Natural killer cell treated with Interleukin-12 subunit alpha and Interleukin-12 subunit beta and Interleukin-15 and Interleukin-18, amount 100 ng/mL, for 72 hours (primary cell): Measurements from ENCODE around the gene PPARD. TPM values are rescaled to one million over a fixed set of nuclear protein-coding genes. Genes with fewer than 3 reads are reported as not detected.

ENCODE experiments used
- ATAC-seq, 2 donors: fragments of 150-1000 bp; cut with Tn5 transposase in 1 of 2; sonication (Bioruptor Pico), chemical (Tn5 transposase) in 1 of 2; 2 replicates each; pipeline ENCODE4 v1.10.0; 2021
- DNase-seq: peaks from one replicate; pipeline ENCODE4 v3.0.0; 2022; ENCODE audit warnings: low spot score
- H3K27ac Mint-ChIP-seq, 2 donors: 1 replicate in 1 of 2; 2 replicates in 1 of 2; pipeline ENCODE4 v1.8.0; 2022; ENCODE audit warnings: mixed read lengths in 2 of 2, mild to moderate bottlenecking in 1 of 2, moderate library complexity in 1 of 2
- H3K27me3 Mint-ChIP-seq, 2 donors: 1 replicate in 1 of 2; 2 replicates in 1 of 2; pipeline ENCODE4 v1.8.0; 2022; ENCODE audit warnings: mixed read lengths in 2 of 2
- H3K36me3 Mint-ChIP-seq: one replicate; pipeline ENCODE4 v1.8.0; 2022; ENCODE audit warnings: mixed read lengths
- H3K4me1 Mint-ChIP-seq, 2 donors: 1 replicate in 1 of 2; 2 replicates in 1 of 2; pipeline ENCODE4 v1.8.0; 2022; ENCODE audit warnings: low read depth in 2 of 2, mixed read lengths in 2 of 2, mild to moderate bottlenecking in 1 of 2
- H3K4me3 Mint-ChIP-seq: one replicate; pipeline ENCODE4 v1.8.0; 2022; ENCODE audit warnings: mixed read lengths
- H3K9me3 Mint-ChIP-seq: 2 replicates; pipeline ENCODE4 v1.8.0; 2022; ENCODE audit warnings: mixed read lengths
- total RNA-seq, 2 donors: library from RNA; stranded (reverse); gene quantifications; one replicate each; pipeline ENCODE4 v1.2.3, GENCODE V29; 2022

Gene PPARD
- 10 to 100 TPM; 19.6 to 19.9 TPM for total RNA-seq

- no peaks in the 10 kb centered on the region for H3K9me3 Mint-ChIP-seq
- H3K27me3 Mint-ChIP-seq: no peaks in the 10 kb centered on the region
- peak within 1 kb of the TSS; percentile 57 to 85 for H3K27ac Mint-ChIP-seq
- H3K4me3 Mint-ChIP-seq: peak within 1 kb of the TSS; percentile 92
- peaks cover 28 to 37% of the 10 kb centered on the region in 2 donors for H3K4me1 Mint-ChIP-seq
- peak; percentile 98 for DNase-seq
- H3K36me3 Mint-ChIP-seq: no peaks in the 10 kb centered on the region
- peak; percentile 100 for ATAC-seq
Observed at GRCh38 chr6:35342258-35343091, at the start of gene PPARD. TSS of gene PPARD (plus strand) at chr6:35342558. CDS start at chr6:35411088, 68,530 bp downstream.

- Mint-ChIP-seq H3K27me3 (no peaks in the 10 kb centered on the region), H3K4me3 (no peak overlapping the region), H3K36me3 (peaks cover 5% of the 10 kb centered on the region), H3K9me3 (no peaks in the 10 kb centered on the region), H3K4me1 (peaks cover 4 to 7% of the 10 kb centered on the region in 2 donors), H3K27ac (no peak overlapping the region)
- no peak for ATAC-seq
- DNase-seq: no peak
Observed at GRCh38 chr6:35293681-35294080, 48.7 kb upstream of the PPARD start.

- Mint-ChIP-seq H3K4me1 (peaks cover 11 to 14% of the 10 kb centered on the region in 2 donors), H3K36me3 (peaks cover 8% of the 10 kb centered on the region), H3K9me3 (no peaks in the 10 kb centered on the region), H3K27me3 (no peaks in the 10 kb centered on the region), H3K4me3 (no peak overlapping the region), H3K27ac (no peak overlapping the region)
- DNase-seq (no peak), ATAC-seq (no peak)
Observed at GRCh38 chr6:35294308-35294945, 47.9 kb upstream of the PPARD start.

GRCh38 chr6:35295036-35295435, 47.3 kb upstream of the PPARD start:
- no peak for DNase-seq
- Mint-ChIP-seq H3K27me3 (no peaks in the 10 kb centered on the region), H3K36me3 (peaks cover 11% of the 10 kb centered on the region), H3K4me3 (no peak overlapping the region), H3K4me1 (peaks cover 16 to 20% of the 10 kb centered on the region in 2 donors), H3K9me3 (no peaks in the 10 kb centered on the region), H3K27ac (no peak overlapping the region)
- ATAC-seq: no peak

- Mint-ChIP-seq H3K4me1 (peaks cover 23 to 27% of the 10 kb centered on the region in 2 donors), H3K27ac (no peak overlapping the region), H3K4me3 (no peak overlapping the region), H3K9me3 (no peaks in the 10 kb centered on the region), H3K27me3 (no peaks in the 10 kb centered on the region), H3K36me3 (peaks cover 11% of the 10 kb centered on the region)
- DNase-seq (no peak), ATAC-seq (no peak)
Observed at GRCh38 chr6:35295521-35296315, 46.6 kb upstream of the PPARD start.

- DNase-seq: no peak
- Mint-ChIP-seq H3K9me3 (no peaks in the 10 kb centered on the region), H3K4me3 (peak overlapping the region; percentile 93), H3K27me3 (no peaks in the 10 kb centered on the region), H3K4me1 (peaks cover 28 to 29% of the 10 kb centered on the region in 2 donors), H3K27ac (peak overlapping the region; percentile 89 to 91), H3K36me3 (peaks cover 11% of the 10 kb centered on the region)
- no peak for ATAC-seq
Observed at GRCh38 chr6:35296931-35297600, 45.3 kb upstream of the PPARD start.

GRCh38 chr6:35297601-35298481, 44.5 kb upstream of the PPARD start, which contains the start of gene DEF6:
TSS of gene DEF6 (plus strand) at chr6:35297818. CDS start at chr6:35297857, 39 bp downstream.
- H3K9me3 Mint-ChIP-seq: no peaks in the 10 kb centered on the region
- peaks cover 11% of the 10 kb centered on the region for H3K36me3 Mint-ChIP-seq
- H3K4me3 Mint-ChIP-seq: peak within 1 kb of the TSS; percentile 93
- peak; percentile 91 for DNase-seq
- ATAC-seq: peak; percentile 92 to 94
- H3K27ac Mint-ChIP-seq: peak within 1 kb of the TSS; percentile 89 to 91
- H3K4me1 Mint-ChIP-seq: peaks cover 35 to 36% of the 10 kb centered on the region in 2 donors
- H3K27me3 Mint-ChIP-seq: no peaks in the 10 kb centered on the region

- H3K27me3 Mint-ChIP-seq: no peaks in the 10 kb centered on the region
- peaks cover 17% of the 10 kb centered on the region for H3K36me3 Mint-ChIP-seq
- no peak for DNase-seq
- no peak for ATAC-seq
- peaks cover 44% of the 10 kb centered on the region in 2 donors for H3K4me1 Mint-ChIP-seq
- peak overlapping the region; percentile 89 to 91 for H3K27ac Mint-ChIP-seq
- peak overlapping the region; percentile 93 for H3K4me3 Mint-ChIP-seq
- no peaks in the 10 kb centered on the region for H3K9me3 Mint-ChIP-seq
Observed at GRCh38 chr6:35298625-35299140, 43.7 kb upstream of the PPARD start.

GRCh38 chr6:35299674-35300073, 42.7 kb upstream of the PPARD start:
- H3K27ac Mint-ChIP-seq: peak overlapping the region; percentile 89 to 91
- DNase-seq: no peak
- no peaks in the 10 kb centered on the region for H3K27me3 Mint-ChIP-seq
- no peaks in the 10 kb centered on the region for H3K9me3 Mint-ChIP-seq
- no peak for ATAC-seq
- H3K4me1 Mint-ChIP-seq: peaks cover 53% of the 10 kb centered on the region in 2 donors
- H3K4me3 Mint-ChIP-seq: peak overlapping the region; percentile 93
- peaks cover 19% of the 10 kb centered on the region for H3K36me3 Mint-ChIP-seq

GRCh38 chr6:35300848-35301247, 41.5 kb upstream of the PPARD start:
- H3K9me3 Mint-ChIP-seq: no peaks in the 10 kb centered on the region
- H3K27me3 Mint-ChIP-seq: no peaks in the 10 kb centered on the region
- H3K27ac Mint-ChIP-seq: peak overlapping the region; percentile 89 to 91
- H3K4me3 Mint-ChIP-seq: peak overlapping the region; percentile 93
- ATAC-seq: no peak
- DNase-seq: no peak
- H3K36me3 Mint-ChIP-seq: peaks cover 19% of the 10 kb centered on the region
- peaks cover 53% of the 10 kb centered on the region in 2 donors for H3K4me1 Mint-ChIP-seq

- Mint-ChIP-seq H3K27me3 (no peaks in the 10 kb centered on the region), H3K9me3 (no peaks in the 10 kb centered on the region), H3K4me3 (peak overlapping the region; percentile 91), H3K27ac (peak overlapping the region; percentile 89 to 91), H3K4me1 (peaks cover 56 to 61% of the 10 kb centered on the region in 2 donors), H3K36me3 (peaks cover 19% of the 10 kb centered on the region)
- ATAC-seq (peak; percentile 94), DNase-seq (peak; percentile 89)
Observed at GRCh38 chr6:35302604-35303241, 39.6 kb upstream of the PPARD start.

GRCh38 chr6:35304299-35304698, 38.1 kb upstream of the PPARD start:
- Mint-ChIP-seq H3K36me3 (peaks cover 18% of the 10 kb centered on the region), H3K4me1 (peaks cover 57 to 63% of the 10 kb centered on the region in 2 donors), H3K9me3 (no peaks in the 10 kb centered on the region), H3K4me3 (peak overlapping the region; percentile 91), H3K27me3 (no peaks in the 10 kb centered on the region), H3K27ac (peak overlapping the region; percentile 89 to 91)
- DNase-seq (no peak), ATAC-seq (no peak)
